Mammary epithelial cell (primary cell): ENCODE results near the gene LIPA.

ENCODE experiments used
- EZH2 ChIP-seq: IDR thresholded peaks from 2 replicates; pipeline ENCODE4 v1.6.1; 2012; ENCODE audit warnings: low read length, inconsistent platforms, borderline replicate concordance
- TF ChIP-seq, protein P1 (sequence below), 2 donors: IDR thresholded peaks in 1 of 2; conservative IDR thresholded peaks in 1 of 2; 2 replicates each; pipeline ENCODE4 v1.5.1; 2011 to 2012; ENCODE audit warnings: inconsistent platforms in 2 of 2, low read length in 2 of 2, mild to moderate bottlenecking in 2 of 2, control low read depth in 1 of 2, low read depth in 1 of 2; ENCODE audit not compliant: insufficient read depth in 1 of 2; ENCODE audit errors: extremely low read depth in 1 of 2

DNA sequence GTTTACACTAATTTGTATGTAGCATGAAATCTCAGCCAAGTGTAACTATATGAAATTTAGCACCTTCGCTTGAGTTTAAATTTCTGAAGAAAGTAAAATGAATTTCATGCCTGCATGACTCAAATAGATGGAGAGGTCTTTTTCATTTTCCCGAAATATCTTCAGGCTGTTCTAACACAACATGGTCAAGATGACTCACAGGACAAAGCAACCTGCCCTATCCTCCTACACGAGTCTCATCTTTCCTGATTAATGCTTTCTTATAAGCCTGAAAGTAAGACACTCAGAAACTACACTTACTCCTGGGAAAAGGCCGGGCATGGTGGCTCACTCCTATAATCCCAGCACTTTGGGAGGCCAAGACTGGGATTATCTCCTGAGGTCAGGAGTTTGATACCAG, 85.7 kb downstream of the LIPA start:
- TF ChIP-seq, protein P1, sequence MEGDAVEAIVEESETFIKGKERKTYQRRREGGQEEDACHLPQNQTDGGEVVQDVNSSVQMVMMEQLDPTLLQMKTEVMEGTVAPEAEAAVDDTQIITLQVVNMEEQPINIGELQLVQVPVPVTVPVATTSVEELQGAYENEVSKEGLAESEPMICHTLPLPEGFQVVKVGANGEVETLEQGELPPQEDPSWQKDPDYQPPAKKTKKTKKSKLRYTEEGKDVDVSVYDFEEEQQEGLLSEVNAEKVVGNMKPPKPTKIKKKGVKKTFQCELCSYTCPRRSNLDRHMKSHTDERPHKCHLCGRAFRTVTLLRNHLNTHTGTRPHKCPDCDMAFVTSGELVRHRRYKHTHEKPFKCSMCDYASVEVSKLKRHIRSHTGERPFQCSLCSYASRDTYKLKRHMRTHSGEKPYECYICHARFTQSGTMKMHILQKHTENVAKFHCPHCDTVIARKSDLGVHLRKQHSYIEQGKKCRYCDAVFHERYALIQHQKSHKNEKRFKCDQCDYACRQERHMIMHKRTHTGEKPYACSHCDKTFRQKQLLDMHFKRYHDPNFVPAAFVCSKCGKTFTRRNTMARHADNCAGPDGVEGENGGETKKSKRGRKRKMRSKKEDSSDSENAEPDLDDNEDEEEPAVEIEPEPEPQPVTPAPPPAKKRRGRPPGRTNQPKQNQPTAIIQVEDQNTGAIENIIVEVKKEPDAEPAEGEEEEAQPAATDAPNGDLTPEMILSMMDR (conservative IDR thresholded peaks at IDR 0.05 in 1 of 2, IDR thresholded peaks at IDR 0.05 in 1 of 2; ENCODE audit: extremely low read depth in 1 of 2, insufficient read depth in 1 of 2, low read depth in 1 of 2, low read length in 2 of 2), result no peak
- TF ChIP-seq EZH2, result no peak
